Measurements from ENCODE around the gene SGCA.

SGCA gene

DNA sequence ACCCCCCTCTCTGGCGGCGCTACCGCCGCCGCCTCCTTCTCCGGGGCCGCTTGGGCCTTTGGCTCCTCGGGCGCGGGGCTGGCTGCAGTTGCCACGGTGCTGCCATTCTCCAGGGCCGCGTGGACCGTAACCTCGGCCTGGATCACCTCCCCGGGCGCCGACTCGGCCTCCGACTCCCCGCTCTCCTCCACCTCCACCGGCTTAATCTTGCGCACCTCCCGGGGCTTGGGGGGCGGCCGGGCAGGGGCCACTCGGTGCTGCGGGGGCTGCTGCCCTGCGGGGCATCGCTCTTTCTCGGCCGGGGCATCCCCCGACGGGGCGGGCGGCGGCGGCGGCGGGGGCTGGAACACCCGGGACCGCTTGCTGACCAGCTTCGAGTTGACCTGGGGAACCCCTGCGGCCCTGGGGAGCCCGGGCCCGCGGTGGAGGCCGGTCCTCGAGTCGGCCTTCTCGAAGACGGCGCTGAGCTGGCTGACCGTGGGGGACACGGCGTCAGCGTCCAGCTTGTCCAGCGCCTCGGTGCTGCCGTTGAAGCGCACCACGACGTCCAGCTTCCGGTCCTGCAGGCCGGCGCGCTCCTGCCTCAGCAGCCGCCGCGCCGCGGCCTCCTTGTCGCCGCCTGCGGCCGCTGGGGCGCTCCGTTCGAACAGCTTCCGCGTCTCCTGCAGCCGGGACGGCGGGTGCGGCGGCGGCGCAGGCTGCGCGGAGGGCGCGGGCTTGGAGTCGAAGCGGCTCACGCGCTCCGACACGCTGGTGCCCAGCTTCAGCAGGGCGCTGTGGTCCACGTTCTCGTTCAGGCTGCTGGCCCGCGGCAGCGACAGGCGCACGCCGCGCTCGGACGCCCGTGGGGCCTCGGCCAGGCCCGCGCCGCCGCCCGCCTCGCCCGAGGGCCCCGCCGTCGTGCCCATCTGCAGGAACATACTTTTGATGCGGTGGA, 16.1 kb upstream of the SGCA start:
- DNase-seq = no peak

DNA sequence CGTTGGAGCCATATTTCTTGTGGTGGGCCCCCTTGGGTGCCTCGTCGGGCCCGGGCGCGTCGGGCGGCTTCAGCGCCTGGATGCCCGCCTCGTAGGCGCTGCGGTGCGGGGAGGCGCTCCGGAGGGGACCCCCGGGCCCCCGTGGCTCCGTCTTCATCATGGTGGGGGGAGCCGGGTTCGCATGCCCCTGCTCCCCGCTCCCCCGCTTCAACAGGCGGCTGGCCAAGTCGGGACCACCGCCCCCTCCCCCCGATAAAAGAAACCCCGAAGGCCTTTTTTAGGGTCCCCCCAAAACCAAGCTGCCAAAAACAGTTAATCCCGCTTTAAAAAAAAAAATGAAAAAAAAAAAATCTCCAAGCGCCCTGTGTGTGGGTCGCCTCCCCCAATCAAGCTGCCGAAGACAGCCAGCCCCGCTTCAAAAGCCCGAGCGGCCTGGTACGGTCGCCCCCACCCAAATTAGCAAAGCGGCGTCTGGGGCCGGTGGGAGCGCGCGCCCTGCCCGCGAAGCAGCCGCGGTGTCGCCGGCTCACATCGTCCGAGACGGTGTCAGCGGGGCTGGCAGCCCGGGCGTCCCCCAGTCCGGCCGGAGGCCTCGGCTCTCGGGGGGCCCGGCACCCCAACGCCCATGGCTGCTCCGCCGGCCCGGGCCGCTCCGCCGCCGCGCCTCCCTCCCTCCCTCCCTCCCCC, 15.3 kb upstream of the SGCA start, which contains the start of gene PPP1R9B:
TSS of gene PPP1R9B (minus strand) at position 324 of the 687 bp plus-strand sequence. CDS start at position 160, 164 bp downstream.
- no peak for DNase-seq

DNA sequence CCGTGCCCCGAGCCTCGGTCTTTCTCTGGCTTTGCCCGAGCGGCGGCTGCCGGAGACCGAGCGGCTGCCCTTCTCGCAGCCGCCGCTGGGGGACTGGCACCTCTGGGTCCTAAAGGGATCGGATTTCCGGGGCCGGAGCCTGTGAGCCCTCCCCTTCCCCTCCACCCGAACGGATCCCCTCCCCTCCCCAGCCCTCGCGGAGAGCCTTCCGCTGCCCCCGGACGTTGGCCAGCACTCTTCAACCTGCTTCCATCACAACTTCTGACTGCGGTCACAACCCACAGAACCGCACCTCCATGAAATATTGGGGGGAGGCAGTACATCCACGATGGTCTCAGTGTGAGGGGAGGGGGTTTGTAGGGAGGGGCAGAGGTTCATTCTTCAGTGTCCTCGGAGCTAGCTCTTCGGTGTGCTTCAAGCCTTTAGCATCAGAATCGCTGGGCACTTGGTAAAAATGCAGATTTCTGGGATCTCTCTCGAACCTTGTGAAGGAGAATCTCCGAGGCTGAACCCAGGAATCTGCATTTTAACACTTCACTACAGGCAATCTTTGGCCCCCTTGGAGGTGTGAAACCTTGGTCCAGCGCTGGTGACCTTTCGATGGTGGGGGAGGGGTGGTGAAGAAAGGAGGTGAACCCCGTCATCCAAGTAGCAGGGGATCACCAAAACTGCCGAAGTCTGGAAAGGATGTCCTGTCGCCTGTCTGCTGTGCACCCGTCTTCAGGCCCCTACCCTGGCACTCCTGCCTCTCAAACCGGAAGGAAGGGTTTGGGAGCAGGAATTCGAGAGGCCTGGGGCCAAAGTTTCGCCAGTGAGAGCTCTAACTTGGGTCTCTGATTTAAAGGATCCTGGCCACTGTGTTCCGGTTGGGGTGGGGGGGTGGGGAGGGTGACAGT, 14.5 kb upstream of the SGCA start:
- DNase-seq = no peak

DNA sequence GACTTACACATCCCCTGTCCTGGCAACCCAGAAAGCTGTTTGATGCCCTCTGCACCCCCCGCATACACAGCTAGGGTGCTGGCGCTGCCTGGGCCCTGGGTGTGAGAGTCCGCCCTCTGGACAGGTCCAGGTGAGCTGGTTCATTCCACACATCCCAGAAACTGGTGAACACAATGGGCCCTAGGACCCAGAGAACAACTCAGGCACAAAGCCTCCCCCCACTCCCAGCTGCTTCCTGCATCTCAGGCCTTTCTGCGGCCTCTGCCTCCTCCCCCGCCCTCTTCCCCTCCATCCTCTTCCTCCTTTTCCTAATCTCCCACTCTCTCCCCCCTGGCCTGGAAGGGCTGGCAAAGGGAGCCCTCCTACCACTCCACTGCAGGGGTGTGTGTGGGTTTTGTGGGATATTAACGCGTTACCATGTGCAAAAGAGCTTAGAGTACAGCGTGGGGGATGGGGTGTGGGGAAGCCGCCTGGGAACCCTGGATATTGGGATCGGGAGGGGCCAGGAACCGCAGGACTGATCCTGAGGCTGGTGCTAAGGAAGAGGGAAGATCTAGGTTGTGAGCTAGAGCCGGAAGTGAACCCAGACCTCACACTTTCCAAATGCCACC, 13.8 kb upstream of the SGCA start:
- peak; percentile 29 for DNase-seq

DNA sequence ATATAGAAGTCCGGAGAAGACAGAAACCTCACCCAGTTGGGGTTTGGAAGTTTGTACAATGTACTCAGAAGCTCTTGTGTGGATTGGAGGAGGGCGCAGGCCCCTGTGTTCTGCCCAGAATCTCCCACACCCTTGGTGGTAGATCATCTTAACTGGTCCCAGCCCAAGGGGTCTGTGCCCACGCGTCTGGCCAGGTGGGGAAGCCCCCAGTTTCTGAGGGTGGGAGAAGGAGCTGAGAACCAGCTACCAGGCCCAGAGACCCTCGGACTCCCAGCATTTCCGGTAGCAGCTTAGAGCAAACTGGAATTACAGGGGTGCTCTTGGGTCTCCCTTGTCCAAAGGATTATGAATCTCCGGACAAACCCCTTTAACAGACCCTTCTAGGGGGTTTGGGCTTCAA, 13.1 kb upstream of the SGCA start:
- DNase-seq = no peak

DNA sequence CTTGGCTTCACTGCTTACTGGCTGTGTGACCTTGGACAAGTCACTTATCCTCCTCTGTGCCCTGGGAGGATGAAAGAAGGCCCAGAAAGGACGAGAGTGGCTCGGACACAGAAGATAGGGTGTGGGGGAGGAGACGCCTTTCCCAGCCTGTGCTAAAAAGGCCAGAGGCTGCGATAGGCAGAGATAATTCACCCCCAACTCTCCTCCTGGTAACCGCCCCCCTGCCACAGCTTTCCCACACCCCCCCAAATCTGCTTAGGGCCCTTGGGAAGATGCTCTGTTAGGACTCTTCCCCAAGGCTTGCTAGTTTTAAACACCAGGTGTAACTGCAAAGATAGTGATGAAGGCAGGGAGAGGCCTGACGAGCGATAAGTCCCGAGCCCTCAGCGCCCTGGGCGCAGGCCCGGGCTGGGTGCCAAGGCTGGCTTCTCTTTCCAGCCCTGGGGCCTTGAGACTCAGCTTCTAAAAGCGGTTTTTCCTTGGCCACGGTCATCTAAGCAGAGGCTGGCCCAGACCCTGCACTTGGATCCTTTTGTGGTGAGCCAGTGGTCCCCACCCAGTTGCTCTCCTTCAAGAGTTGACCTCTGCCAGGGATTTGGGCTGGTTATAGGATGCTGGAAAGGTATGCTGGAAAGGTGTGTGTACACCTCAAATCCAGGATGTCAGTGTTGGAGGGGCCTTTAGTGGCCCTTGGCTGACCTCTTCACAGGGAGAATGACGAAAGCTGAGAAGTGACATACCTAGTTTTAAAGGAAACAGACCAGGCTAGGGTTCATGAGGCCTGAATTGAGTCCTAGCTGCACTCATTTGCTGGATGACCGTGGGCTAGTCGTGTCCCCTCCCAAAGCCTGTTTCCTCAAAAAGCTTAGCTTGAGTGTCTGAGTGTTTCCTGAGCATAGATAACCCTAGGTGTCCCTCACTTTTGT, 11.9 kb upstream of the SGCA start:
- DNase-seq = no peak

DNA sequence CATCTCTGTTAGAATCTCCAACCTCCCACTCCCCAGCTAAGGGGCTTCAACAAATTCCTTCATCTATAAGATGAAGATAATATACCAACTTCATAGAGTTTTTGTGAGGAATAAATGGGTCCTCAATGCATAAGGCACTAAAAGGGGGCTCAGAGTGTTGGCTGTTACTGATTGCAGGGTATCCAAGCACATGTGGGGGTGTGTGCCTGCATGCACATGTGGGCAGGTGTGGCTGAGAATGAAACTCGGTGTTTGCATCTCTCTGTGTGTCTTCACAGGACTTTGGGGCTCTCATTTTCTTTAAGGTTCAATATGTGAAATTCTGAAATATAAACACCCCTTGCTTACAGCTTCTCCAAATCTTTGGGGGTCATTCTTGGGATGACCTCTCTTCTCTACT, 11.2 kb upstream of the SGCA start:
- no peak for DNase-seq

DNA sequence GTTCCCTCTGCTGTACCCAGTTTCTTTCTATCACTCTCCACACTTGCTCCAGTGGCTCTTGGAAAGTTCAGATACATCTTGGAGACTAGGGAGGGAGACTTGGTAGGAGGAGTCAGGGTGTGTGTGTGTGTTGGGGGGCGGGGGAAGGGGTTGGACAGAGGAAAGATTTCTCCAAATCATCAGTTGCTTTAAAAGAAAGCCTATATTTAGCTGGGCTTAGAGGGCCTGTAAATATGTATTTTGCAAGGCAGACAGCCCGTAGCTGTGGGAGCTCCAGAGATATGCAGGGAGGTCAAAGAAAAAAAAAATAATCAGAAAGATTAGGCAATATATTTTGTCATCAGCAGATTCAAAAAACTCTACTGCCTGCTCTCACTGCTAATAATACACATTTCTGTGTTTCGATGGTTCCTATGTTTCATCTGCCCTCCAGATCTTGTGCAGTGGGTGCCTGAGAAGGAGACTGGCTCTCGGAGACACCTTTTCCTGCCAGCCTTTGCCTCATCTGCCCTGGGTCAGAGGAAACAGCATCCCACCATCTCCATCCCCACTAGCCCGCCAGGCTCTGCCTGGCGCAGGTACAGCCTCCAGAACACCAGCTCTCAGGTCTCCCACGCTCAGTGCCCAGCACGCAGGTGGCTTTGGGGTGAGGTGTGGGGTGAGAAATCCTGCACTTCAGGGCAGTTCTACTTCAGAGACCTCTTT, 10.5 kb upstream of the SGCA start:
- DNase-seq = no peak

DNA sequence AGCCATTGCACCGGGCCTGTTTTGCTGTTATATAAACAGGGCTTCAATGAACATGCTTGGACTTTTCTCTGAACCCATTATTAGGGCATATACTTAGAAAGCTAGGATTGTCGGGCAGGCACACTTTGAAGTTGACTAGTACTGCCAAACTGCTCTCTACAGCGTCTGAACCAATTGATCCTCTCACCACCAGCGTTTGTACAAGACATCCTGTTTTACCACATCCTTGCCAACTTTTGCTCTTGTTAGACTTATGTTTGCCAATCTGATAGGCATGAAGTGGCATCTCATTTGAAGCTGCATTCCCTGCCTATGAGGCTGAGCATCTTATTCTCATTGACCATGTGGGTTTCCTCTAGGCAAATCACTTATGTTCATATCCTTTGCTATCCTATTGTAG, 7.9 kb upstream of the SGCA start:
- no peak for DNase-seq

DNA sequence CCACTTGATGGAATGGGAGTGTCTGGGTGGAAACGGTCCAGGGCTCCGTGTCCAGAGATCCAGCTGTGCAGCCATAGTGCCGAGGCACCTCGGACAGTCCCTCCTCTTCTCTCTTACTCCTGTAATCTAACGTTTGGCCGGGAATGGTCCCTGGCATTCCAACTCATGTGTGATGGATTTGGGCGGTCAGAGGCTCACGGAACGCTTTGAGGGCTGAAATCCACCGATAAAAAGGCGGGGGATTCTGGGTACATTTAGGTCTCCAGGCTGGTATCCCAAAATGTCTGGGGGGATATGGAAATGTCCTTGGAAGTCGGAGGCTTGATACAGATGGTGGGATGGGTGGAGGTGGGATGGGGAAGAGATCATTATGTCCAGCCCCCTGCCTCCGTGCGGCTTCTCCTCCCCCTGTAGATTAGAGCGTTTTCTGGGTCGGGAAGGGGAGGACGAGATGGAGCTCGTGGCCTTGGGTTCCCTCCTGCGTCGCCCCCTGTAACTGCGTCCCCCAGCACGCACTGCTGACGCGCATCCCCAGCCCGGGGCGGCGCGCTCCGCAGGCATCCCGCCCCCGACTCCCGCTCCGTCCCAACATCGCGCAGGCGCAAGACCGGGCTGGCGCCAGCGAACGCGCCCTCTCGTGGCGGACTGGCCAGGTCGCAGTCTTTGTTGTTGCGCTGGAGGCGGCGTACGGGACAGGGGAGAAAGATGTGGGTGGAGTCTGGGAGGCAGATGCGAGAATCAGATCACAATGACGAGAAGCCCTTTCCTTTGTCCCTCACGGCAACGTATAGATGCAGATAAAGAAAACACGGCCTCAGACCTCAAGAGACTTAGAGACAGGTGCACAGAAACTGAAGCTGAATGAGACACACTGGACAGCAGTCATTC, 4.5 kb upstream of the SGCA start:
- peak; percentile 21 for DNase-seq

DNA sequence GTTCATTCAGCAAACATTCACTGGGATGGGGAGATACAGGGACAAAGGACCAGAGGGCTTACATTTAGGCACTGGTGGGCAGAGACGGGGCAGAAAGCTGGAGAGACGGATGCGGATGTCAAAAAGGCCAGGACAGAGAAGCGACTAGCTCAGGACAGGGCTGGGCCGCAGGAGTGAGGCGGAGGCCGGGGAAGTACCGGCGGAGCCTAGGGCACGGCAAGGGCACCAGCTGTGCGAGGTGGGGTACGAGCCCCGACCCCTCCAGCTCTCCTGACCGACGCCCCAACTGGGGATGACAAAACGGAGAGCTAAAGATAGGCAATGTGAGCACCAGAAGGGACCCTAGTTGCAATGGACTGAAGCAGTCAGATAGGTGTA, 3.9 kb upstream of the SGCA start:
- DNase-seq = no peak

DNA sequence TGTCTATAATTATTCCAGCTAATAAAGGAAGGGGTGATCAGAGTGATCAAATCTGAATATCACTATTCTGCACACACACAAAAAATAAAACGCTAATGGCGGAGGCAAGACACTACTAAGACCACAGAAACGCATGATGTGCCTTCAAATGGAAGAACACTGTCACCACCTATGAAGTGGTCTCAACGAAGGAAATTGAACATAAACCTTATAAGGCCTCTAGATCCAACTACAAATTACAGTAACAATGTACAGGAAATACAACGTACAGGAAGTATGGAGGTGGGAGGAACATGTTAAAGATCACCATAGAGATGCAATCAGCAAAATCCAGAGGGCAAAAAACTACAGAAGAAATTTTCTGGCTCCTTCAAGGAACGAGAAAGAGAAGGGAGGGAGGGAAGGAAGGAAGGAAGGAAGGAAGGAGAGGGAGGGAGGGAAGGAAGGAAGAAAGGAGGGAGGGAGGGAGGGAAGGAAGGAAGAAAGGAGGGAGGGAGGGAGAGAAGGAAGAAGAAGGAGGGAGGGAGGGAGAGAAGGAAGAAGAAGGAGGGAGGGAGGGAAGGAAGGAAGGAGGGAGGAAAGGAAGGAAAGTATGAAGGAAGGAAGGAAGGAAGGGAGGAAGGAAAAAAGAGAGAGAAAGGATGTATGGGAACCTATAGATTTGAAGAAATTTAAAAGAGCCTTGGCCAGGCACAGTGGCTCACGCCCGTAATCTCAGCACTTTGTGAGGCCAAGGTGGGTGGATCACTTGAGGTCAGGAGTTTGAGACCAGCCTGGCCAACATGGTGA, 3.1 kb upstream of the SGCA start:
- DNase-seq = no peak

DNA sequence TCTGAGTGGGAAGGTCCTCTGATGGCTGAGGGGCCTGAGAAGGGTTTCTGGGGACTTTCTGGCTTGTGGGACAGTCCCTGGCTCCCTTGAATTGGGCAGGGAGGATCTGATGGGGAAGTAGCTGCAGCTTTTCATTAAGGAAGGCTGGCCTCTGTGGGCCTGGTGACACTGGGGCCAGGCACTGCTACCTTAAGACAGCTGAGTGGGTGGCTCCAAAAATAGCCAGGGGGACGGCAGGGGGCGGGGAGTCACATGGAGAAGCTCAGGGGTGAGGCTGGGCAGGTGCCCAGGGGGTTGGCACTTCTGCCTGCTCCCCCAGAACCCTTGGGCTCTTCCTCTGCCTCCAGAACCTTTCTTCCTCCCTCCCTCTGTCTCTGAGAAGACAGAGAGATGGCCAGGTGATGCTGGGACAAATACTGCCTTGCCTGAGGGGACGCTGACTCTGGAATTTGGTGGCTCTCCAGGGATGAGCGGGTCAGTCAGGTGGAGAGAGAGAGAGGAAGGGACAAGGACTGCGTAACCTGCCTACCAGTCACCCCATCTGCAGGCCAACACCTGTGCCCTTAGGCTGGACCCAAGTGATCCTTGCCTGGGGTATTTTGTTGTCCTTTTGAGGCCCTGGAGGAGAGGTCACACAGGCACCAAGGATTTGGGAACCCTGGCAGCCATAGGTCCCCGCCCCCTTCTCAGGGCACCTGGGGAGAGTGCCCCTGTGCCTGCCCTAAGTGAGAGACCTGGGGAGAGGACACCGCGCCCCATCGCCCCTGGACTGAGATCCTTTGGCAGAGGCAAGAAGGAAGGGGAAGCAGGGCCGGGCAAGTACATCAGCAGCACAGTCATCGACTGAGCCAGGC, 1.7 kb upstream of the SGCA start:
- DNase-seq = no peak

DNA sequence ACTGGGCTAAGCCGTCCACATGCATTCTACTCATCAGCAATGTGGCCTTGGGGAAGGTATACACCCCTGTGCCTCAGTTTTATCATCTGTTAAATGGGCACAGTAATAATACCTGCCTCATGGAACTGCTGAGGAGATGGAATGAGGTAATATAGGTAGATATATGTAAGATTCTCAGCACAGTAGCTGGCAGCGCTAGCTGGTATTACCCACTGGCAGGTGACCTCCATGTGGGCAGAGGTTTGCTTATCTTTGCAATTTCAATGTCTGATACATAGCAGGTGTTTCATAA, 1.2 kb upstream of the SGCA start:
- DNase-seq = no peak

DNA sequence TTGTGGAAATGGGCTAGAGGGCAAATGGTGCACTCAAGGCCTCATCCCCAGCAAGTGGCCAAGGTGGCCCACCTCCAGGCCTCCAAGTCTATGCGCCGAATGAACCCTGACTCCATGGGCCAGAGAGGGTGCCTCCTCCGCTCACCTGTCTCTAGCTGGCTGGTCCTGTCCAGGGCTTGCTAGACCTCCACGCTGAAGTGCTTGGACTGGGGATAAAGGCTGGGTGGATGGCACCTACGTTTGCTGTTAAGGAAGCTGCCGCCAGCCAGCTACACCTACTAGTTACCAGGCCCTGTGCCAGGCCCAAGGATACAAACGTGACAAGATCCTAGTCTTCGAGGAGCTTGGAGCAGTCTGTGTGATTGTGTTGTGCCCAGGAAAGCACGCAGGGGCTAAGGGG, 739 bp upstream of the SGCA start:
- no peak for DNase-seq

DNA sequence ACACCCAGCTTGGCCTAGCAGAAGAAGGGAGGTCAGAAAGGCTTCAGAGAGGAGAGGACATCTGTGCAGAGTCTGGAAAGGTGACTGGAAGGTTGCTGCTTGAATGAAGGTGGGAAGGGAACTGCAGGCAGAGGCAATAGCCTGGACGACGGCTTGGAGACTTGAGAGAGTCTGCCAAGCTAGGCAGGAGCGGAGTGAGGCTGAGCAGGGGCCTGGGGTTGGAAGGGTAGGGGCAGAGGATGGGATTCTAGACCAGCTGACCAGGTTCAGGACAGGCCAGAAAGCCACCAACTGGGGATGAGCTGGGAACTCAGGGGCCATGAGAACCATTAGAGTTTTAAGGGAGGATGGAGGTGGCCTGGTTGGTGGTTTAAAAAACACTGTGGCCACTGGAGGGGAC, 339 bp upstream of the SGCA start:
- DNase-seq = no peak

DNA sequence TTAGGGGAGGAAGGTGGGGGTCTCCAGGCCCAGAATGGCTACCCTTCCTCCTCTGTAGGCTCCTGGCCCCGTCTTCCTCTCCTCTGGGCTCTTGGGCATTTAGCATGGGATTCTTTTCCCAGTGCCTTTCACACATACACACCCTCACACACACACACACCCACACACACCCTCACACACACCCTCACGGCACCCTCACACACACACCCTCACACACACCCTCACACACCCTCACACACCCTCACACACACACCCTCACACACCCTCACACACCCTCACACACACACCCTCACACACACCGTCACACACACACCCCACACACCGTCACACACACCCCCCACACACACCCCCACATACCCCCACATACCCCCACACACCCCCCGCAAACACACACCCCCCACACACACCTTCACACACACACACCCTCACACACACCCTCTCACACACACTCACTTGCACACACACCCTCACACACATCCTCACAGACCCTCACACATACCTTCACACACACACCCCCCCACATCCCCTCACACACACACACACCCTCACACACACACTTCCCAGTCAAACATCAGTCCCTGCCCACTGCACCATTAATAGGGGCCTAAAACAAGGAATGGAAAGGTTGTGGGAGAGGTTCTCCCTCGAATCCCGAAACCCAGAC, 845 bp downstream of the SGCA start:
- no peak for DNase-seq

DNA sequence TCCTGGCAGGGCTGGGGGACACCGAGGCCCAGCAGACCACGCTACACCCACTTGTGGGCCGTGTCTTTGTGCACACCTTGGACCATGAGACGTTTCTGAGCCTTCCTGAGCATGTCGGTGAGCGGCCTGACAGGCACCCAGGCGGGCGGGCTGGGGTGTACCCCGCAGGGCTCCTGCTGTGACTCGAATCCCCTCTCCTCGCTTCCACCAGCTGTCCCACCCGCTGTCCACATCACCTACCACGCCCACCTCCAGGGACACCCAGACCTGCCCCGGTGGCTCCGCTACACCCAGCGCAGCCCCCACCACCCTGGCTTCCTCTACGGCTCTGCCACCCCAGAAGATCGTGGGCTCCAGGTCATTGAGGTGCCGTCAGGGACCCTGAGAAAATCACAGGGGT, 1.6 kb downstream of the SGCA start:
- no peak for DNase-seq
